Measurements from ENCODE around the gene TBC1D1. TPM values are rescaled to one million over a fixed set of nuclear protein-coding genes. Genes with fewer than 3 reads are reported as not detected.

Gene TBC1D1
- total and polyA plus RNA-seq, 2 donors (not counting 3 experiments of a cell fraction or from before 2014, with no cell fraction given), result 63.5 to 116 TPM

- FAIRE-seq, result peak; percentile 48
- no TSS peak for BruUV-seq (replicated peaks)
- Histone ChIP-seq H3K9me1 (replicated peaks; ENCODE audit: control insufficient read depth, extremely low read depth, insufficient read depth, low read length) (no peaks in the 10 kb centered on the region), H3K4me2 (ENCODE audit: insufficient read depth, low read length) (peak overlapping the region; percentile 4), H3K9me3 (replicated peaks; ENCODE audit: control insufficient read depth, insufficient read depth, low read length) (no peaks in the 10 kb centered on the region), H3K4me1 (ENCODE audit: control insufficient read depth, extremely low read depth, insufficient read depth, low read length) (peaks cover 32% of the 10 kb centered on the region), H3K27me3 (ENCODE audit: control insufficient read depth in 2 of 2, insufficient read depth in 2 of 2, low read length in 2 of 2) (no peaks in the 10 kb centered on the region), H4K20me1 (replicated peaks; ENCODE audit: control insufficient read depth, extremely low read depth, insufficient read depth, low read length) (no peaks in the 10 kb centered on the region), H3K27ac (ENCODE audit: insufficient read depth, low read depth, low read length) (peak overlapping the region; percentile 13), H3K4me3 (replicated peaks in 1 of 3; ENCODE audit: insufficient read depth in 1 of 3, low read depth in 1 of 3, low read length in 3 of 3) (no peak overlapping the region), H3K9ac (replicated peaks; ENCODE audit: extremely low read depth, insufficient read depth, low read length) (no peak overlapping the region), H3K36me3 (ENCODE audit: control insufficient read depth in 2 of 2, extremely low read depth in 1 of 2, insufficient read depth in 2 of 2, low read length in 2 of 2) (no peaks in the 10 kb centered on the region), H3K79me2 (ENCODE audit: control insufficient read depth, insufficient read depth, low read length) (no peaks in the 10 kb centered on the region), H2AFZ (ENCODE audit: low read depth, low read length) (peak overlapping the region; percentile 18)
- DNase-seq (ENCODE audit: low read depth, low spot score), result peak; percentile 75
- TF ChIP-seq GATA2 (IDR thresholded peaks at IDR 0.05; ENCODE audit: insufficient read depth, insufficient read length, low read depth, low read length) (peak; percentile 57), EZH2 (IDR thresholded peaks at IDR 0.05; ENCODE audit: borderline replicate concordance, low read depth, low read length, severe bottlenecking) (no peak)
- ChIA-PET POLR2A (interaction anchor here (1.0 kb wide), 1 partner anchor 96 kb away, joined by 4 read pairs; no protein-coding TSS in a partner anchor), CTCF (interaction anchor here (0.7 to 1.3 kb wide), 4 partner anchors 14 to 208 kb away, joined by 3 to 4 read pairs (median 4); no protein-coding TSS in a partner anchor)
- dilution Hi-C loops (cut with MboI; ENCODE audit: extremely low pct_ligation_motif_present, low sequenced_read_pairs), result no loop called here
- intact Hi-C loops (cut with micrococcal nuclease), result no loop called here
Measured at GRCh38 chr4:38082424-38083385, 191.8 kb downstream of the TBC1D1 start.

- no TSS peak for BruUV-seq (replicated peaks)
- Histone ChIP-seq H3K9me3 (replicated peaks; ENCODE audit: control insufficient read depth, insufficient read depth, low read length) (no peaks in the 10 kb centered on the region), H3K9me1 (replicated peaks; ENCODE audit: control insufficient read depth, extremely low read depth, insufficient read depth, low read length) (no peaks in the 10 kb centered on the region), H3K36me3 (ENCODE audit: control insufficient read depth in 2 of 2, extremely low read depth in 1 of 2, insufficient read depth in 2 of 2, low read length in 2 of 2) (no peaks in the 10 kb centered on the region), H3K4me1 (ENCODE audit: control insufficient read depth, extremely low read depth, insufficient read depth, low read length) (peaks cover 24% of the 10 kb centered on the region), H3K9ac (replicated peaks; ENCODE audit: extremely low read depth, insufficient read depth, low read length) (no peak overlapping the region), H3K4me3 (replicated peaks in 1 of 3; ENCODE audit: insufficient read depth in 1 of 3, low read depth in 1 of 3, low read length in 3 of 3) (no peak overlapping the region), H4K20me1 (replicated peaks; ENCODE audit: control insufficient read depth, extremely low read depth, insufficient read depth, low read length) (no peaks in the 10 kb centered on the region), H2AFZ (ENCODE audit: low read depth, low read length) (no peak overlapping the region), H3K27ac (ENCODE audit: insufficient read depth, low read depth, low read length) (no peak overlapping the region), H3K27me3 (ENCODE audit: control insufficient read depth in 2 of 2, insufficient read depth in 2 of 2, low read length in 2 of 2) (no peaks in the 10 kb centered on the region), H3K79me2 (ENCODE audit: control insufficient read depth, insufficient read depth, low read length) (no peaks in the 10 kb centered on the region), H3K4me2 (ENCODE audit: insufficient read depth, low read length) (no peak overlapping the region)
- FAIRE-seq, result no peak
- TF ChIP-seq EZH2 (IDR thresholded peaks at IDR 0.05; ENCODE audit: borderline replicate concordance, low read depth, low read length, severe bottlenecking), result no peak
- TF ChIP-seq POLR2A (IDR thresholded peaks at IDR 0.05; ENCODE audit: low read depth, low read length), result no peak
- TF ChIP-seq, protein P1, sequence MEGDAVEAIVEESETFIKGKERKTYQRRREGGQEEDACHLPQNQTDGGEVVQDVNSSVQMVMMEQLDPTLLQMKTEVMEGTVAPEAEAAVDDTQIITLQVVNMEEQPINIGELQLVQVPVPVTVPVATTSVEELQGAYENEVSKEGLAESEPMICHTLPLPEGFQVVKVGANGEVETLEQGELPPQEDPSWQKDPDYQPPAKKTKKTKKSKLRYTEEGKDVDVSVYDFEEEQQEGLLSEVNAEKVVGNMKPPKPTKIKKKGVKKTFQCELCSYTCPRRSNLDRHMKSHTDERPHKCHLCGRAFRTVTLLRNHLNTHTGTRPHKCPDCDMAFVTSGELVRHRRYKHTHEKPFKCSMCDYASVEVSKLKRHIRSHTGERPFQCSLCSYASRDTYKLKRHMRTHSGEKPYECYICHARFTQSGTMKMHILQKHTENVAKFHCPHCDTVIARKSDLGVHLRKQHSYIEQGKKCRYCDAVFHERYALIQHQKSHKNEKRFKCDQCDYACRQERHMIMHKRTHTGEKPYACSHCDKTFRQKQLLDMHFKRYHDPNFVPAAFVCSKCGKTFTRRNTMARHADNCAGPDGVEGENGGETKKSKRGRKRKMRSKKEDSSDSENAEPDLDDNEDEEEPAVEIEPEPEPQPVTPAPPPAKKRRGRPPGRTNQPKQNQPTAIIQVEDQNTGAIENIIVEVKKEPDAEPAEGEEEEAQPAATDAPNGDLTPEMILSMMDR (IDR thresholded peaks at IDR 0.05; ENCODE audit: extremely low read depth in 1 of 2, insufficient read depth in 1 of 2, low read depth in 1 of 2, low read length in 2 of 2), result no peak
- TF ChIP-seq GATA2 (IDR thresholded peaks at IDR 0.05; ENCODE audit: insufficient read depth, insufficient read length, low read depth, low read length), result no peak
- no peak for TF ChIP-seq MYC (IDR thresholded peaks at IDR 0.05; ENCODE audit: low read depth, low read length)
- no peak for TF ChIP-seq JUN (IDR thresholded peaks at IDR 0.05; ENCODE audit: borderline replicate concordance, insufficient read depth, insufficient read length, low read depth)
- ChIA-PET CTCF (interaction anchor here (1.3 kb wide), 1 partner anchor 12 kb away, joined by 3 read pairs; no protein-coding TSS in a partner anchor), POLR2A (no interaction called here)
- intact Hi-C loops (cut with micrococcal nuclease) (no loop called here), dilution Hi-C loops (cut with MboI; ENCODE audit: extremely low pct_ligation_motif_present, low sequenced_read_pairs) (no loop called here)
- DNase-seq (ENCODE audit: low read depth, low spot score), result no peak
Measured at GRCh38 chr4:38084877-38085711, 194.2 kb downstream of the TBC1D1 start.

Measured in endothelial cell of umbilical vein (primary cell).